Mesenchymal stem cell (in vitro differentiated cells and primary cell): ENCODE measurements around the gene DEFB132.

Source experiments
- DNase-seq: peaks from one replicate; pipeline ENCODE4 v3.0.0-alpha.2; 2013
- H2AFZ ChIP-seq: one replicate; pipeline ENCODE4 v1.6.1; 2013; ENCODE audit warnings: low read depth, mild to moderate bottlenecking, control low read depth, inconsistent platforms, low read length, moderate library complexity
- H2AK5ac ChIP-seq: 2 replicates; pipeline ENCODE4 v1.6.1; 2013; ENCODE audit warnings: low read length, moderate library complexity, mild to moderate bottlenecking, inconsistent platforms; ENCODE audit not compliant: severe bottlenecking
- H2BK120ac ChIP-seq: one replicate; pipeline ENCODE4 v1.6.1; 2013; ENCODE audit warnings: low read depth, mild to moderate bottlenecking, inconsistent platforms, low read length, moderate library complexity
- H2BK12ac ChIP-seq, 2 experiments: one replicate each; pipeline ENCODE4 v1.6.1; 2013; ENCODE audit warnings: inconsistent platforms in 2 of 2, low read length in 2 of 2, mild to moderate bottlenecking in 2 of 2, moderate library complexity in 2 of 2, control low read depth in 1 of 2
- H2BK15ac ChIP-seq: one replicate; pipeline ENCODE4 v1.6.1; 2013; ENCODE audit warnings: mild to moderate bottlenecking, low read depth, inconsistent platforms; ENCODE audit not compliant: poor library complexity, severe bottlenecking
- H2BK5ac ChIP-seq: 2 replicates; pipeline ENCODE4 v1.6.1; 2013; ENCODE audit warnings: low read depth, mild to moderate bottlenecking, low read length, control low read depth, inconsistent platforms; ENCODE audit not compliant: poor library complexity, severe bottlenecking
- H3K14ac ChIP-seq, 2 experiments: one replicate each; pipeline ENCODE4 v1.6.1; 2013; ENCODE audit warnings: inconsistent platforms in 2 of 2, low read length in 2 of 2, control low read depth in 1 of 2, mild to moderate bottlenecking in 1 of 2, moderate library complexity in 1 of 2
- H3K18ac ChIP-seq, 2 experiments: one replicate each; pipeline ENCODE4 v1.6.1; 2013; ENCODE audit warnings: inconsistent platforms in 2 of 2, low read length in 2 of 2, control low read depth in 1 of 2, low read depth in 1 of 2, mild to moderate bottlenecking in 1 of 2
- H3K23ac ChIP-seq, 2 experiments: one replicate each; pipeline ENCODE4 v1.6.1; 2013; ENCODE audit warnings: inconsistent platforms in 2 of 2, low read length in 2 of 2, mild to moderate bottlenecking in 2 of 2, moderate library complexity in 2 of 2, control low read depth in 1 of 2
- H3K27ac ChIP-seq: 2 replicates; pipeline ENCODE4 v1.5.1; 2013; ENCODE audit warnings: mild to moderate bottlenecking, moderate library complexity, low read length, control low read depth, inconsistent platforms; ENCODE audit not compliant: poor library complexity, severe bottlenecking
- H3K27me3 ChIP-seq, 2 experiments: 2 replicates each; pipeline versions ENCODE4 v1.6.1 to v1.7.0; 2013; ENCODE audit warnings: low read length in 2 of 2, mild to moderate bottlenecking in 2 of 2, moderate library complexity in 2 of 2, control low read depth in 1 of 2, inconsistent platforms in 1 of 2; ENCODE audit not compliant: control insufficient read depth in 1 of 2, insufficient read depth in 1 of 2
- H3K36me3 ChIP-seq, 2 experiments: 2 replicates each; pipeline versions ENCODE4 v1.6.1 to v1.7.0; 2013; ENCODE audit warnings: low read length in 2 of 2, control low read depth in 1 of 2, inconsistent platforms in 1 of 2, low read depth in 1 of 2, mild to moderate bottlenecking in 1 of 2; ENCODE audit not compliant: insufficient read depth in 2 of 2, control insufficient read depth in 1 of 2
- H3K4ac ChIP-seq, 2 experiments: one replicate each; pipeline ENCODE4 v1.6.1; 2013; ENCODE audit warnings: inconsistent platforms in 2 of 2, low read length in 2 of 2, mild to moderate bottlenecking in 2 of 2, moderate library complexity in 2 of 2, control low read depth in 1 of 2, low read depth in 1 of 2
- H3K4me1 ChIP-seq: 2 replicates; pipeline ENCODE4 v1.6.1; 2013; ENCODE audit warnings: low read depth, low read length, control low read depth; ENCODE audit not compliant: control insufficient read depth, insufficient read depth
- H3K4me2 ChIP-seq: 2 replicates; pipeline ENCODE4 v1.6.1; 2013; ENCODE audit warnings: low read length, mild to moderate bottlenecking, inconsistent platforms; ENCODE audit not compliant: poor library complexity, severe bottlenecking
- H3K4me3 ChIP-seq, 2 experiments: 2 replicates each; pipeline versions ENCODE4 v1.5.1 to v1.7.0; 2013; ENCODE audit warnings: low read length in 2 of 2, mild to moderate bottlenecking in 2 of 2, control low read depth in 1 of 2, low read depth in 1 of 2; ENCODE audit not compliant: insufficient read depth in 1 of 2
- H3K79me1 ChIP-seq: replicated peaks from 2 replicates; pipeline ENCODE4 v1.6.1; 2013; ENCODE audit warnings: mild to moderate bottlenecking, control low read depth, low read length, inconsistent platforms; ENCODE audit not compliant: poor library complexity, severe bottlenecking
- H3K9ac ChIP-seq: 2 replicates; pipeline ENCODE4 v1.7.0; 2013; ENCODE audit warnings: mild to moderate bottlenecking, low read length, moderate library complexity
- H3K9me3 ChIP-seq: 2 replicates; pipeline ENCODE4 v1.7.0; 2013; ENCODE audit warnings: mild to moderate bottlenecking, low read length; ENCODE audit not compliant: control insufficient read depth
- H4K8ac ChIP-seq: one replicate; pipeline ENCODE4 v1.6.1; 2013; ENCODE audit warnings: inconsistent platforms, mild to moderate bottlenecking, low read length, moderate library complexity
- H4K91ac ChIP-seq: one replicate; pipeline ENCODE4 v1.6.1; 2013; ENCODE audit warnings: mild to moderate bottlenecking, low read length, inconsistent platforms
- WGBS: methylation state at CpG from one replicate; pipeline ENCODE4 v1.1.7; 2013; ENCODE audit warnings: mixed read lengths; 5-methylcytosine and 5-hydroxymethylcytosine counted together

The DEFB132 gene

GRCh38 chr20:275791-276190 is 18.3 kb downstream of the DEFB132 start:
- Histone ChIP-seq H3K9me3 (no peaks in the 10 kb centered on the region), H3K23ac (no peak overlapping the region), H3K27me3 (no peaks in the 10 kb centered on the region), H2BK12ac (no peak overlapping the region), H2BK5ac (no peak overlapping the region), H4K91ac (no peak overlapping the region), H3K9ac (no peak overlapping the region), H2AFZ (no peak overlapping the region), H3K79me1 (peaks cover 1% of the 10 kb centered on the region), H2AK5ac (no peak overlapping the region), H2BK15ac (no peak overlapping the region), H3K27ac (no peak overlapping the region), H3K4ac (no peak overlapping the region), H2BK120ac (no peak overlapping the region), H3K4me2 (no peak overlapping the region), H3K18ac (no peak overlapping the region), H3K4me3 (no peak overlapping the region), H3K36me3 (peaks cover 15 to 49% of the 10 kb centered on the region in 2 experiments), H3K4me1 (peaks cover 2% of the 10 kb centered on the region), H3K14ac (no peak overlapping the region), H4K8ac (no peak overlapping the region)
- no peak for DNase-seq
- WGBS, result 98% methylated on average over 7 of the region's 7 CpGs

DNA sequence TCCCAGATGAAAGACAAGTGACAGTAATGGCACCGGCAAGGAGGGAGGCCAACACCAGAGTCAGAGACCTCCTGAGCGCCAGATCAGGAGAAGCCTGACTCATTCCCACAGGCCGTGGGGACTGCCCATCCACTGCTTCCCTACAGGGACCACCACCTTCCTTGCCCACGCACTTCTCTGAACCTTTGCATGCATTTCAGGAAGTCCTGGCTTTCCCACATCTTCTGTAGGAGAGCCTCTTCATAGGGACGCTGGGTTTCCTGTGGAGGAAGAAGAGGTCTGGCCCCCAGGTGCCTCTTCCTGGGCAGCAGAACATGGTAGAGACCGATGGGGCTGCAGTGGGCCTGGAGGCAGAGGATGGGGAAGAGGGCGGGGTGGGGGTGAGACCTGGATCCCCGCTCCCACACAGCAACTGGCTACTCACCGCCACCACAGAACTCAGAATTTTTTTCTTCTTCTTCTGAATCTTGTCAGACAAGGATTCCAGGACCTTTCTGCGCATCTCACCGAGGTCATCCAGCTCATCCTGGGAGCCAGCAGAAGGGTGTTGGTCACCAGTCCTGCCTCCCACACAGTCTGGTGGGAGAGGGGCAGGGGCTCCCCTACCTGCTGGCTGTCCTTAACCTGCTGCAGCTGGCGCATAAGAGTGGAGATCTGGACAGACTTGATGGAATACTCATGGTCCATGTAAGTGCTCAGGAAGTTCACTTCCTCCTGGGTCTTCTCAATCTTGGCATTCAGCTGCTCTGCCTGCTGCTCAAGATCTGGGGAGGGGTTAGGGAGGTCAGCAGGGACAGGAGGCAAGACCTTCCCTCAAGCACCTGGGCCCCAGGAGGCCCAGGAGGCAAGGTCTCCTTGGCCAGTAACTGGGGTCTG is 19.3 kb downstream of the DEFB132 start:
- peaks cover 1% of the 10 kb centered on the region for H3K79me1 ChIP-seq
- no peaks in the 10 kb centered on the region for H3K4me1 ChIP-seq
- no peak overlapping the region for H3K14ac ChIP-seq
- no peak overlapping the region for H2BK120ac ChIP-seq
- WGBS, result 94% methylated on average over 12 of the region's 12 CpGs
- no peaks in the 10 kb centered on the region for H3K27me3 ChIP-seq
- no peak overlapping the region for H3K27ac ChIP-seq
- H3K4ac ChIP-seq, result no peak overlapping the region
- H3K23ac ChIP-seq, result no peak overlapping the region
- H4K91ac ChIP-seq, result no peak overlapping the region
- peaks cover 15 to 57% of the 10 kb centered on the region in 2 experiments for H3K36me3 ChIP-seq
- H2BK15ac ChIP-seq, result no peak overlapping the region
- no peak for DNase-seq
- no peak overlapping the region for H3K4me2 ChIP-seq
- no peaks in the 10 kb centered on the region for H3K9me3 ChIP-seq
- no peak overlapping the region for H2AFZ ChIP-seq
- H2BK12ac ChIP-seq, result no peak overlapping the region
- H2AK5ac ChIP-seq, result no peak overlapping the region
- H3K9ac ChIP-seq, result no peak overlapping the region
- H3K4me3 ChIP-seq, result no peak overlapping the region
- no peak overlapping the region for H2BK5ac ChIP-seq
- H3K18ac ChIP-seq, result no peak overlapping the region
- H4K8ac ChIP-seq, result no peak overlapping the region

- no peak overlapping the region for H3K4ac ChIP-seq
- no peak overlapping the region for H4K8ac ChIP-seq
- no peak overlapping the region for H2BK15ac ChIP-seq
- no peak overlapping the region for H3K27ac ChIP-seq
- no peak overlapping the region for H4K91ac ChIP-seq
- no peak overlapping the region for H3K18ac ChIP-seq
- H3K9ac ChIP-seq, result no peak overlapping the region
- 83% methylated on average over 2 of the region's 3 CpGs for WGBS
- no peaks in the 10 kb centered on the region for H3K27me3 ChIP-seq
- no peak overlapping the region for H2BK120ac ChIP-seq
- no peak overlapping the region for H3K4me2 ChIP-seq
- H2AK5ac ChIP-seq, result no peak overlapping the region
- H3K14ac ChIP-seq, result no peak overlapping the region
- no peaks in the 10 kb centered on the region for H3K9me3 ChIP-seq
- H2AFZ ChIP-seq, result no peak overlapping the region
- no peak overlapping the region for H3K4me3 ChIP-seq
- no peak overlapping the region for H2BK5ac ChIP-seq
- H3K4me1 ChIP-seq, result no peaks in the 10 kb centered on the region
- no peak overlapping the region for H2BK12ac ChIP-seq
- H3K23ac ChIP-seq, result no peak overlapping the region
- H3K79me1 ChIP-seq, result peaks cover 1% of the 10 kb centered on the region
- DNase-seq, result no peak
- H3K36me3 ChIP-seq, result peaks cover 19 to 57% of the 10 kb centered on the region in 2 experiments
These were observed 19.9 kb downstream of the DEFB132 start for GRCh38 chr20:277496-277781.

DNA sequence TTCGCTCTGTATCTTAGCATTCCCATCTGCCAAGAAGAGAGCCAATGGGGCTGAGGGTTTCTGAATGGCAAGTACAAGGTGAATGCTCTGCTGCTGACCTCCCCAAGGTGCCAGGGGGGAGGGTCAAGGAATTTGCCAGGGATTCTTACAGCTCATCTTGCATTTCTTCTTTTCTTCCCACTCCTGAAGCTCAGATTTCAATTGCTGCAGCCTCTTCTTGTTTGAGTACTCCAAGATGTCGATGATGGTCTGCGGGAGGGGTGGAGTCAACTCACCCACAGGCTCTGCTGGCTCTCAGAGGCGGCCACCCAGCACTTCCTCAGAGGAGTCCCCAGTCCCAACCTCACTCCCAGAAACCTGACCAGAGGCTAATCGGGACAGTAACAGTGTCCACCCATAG is 20.7 kb downstream of the DEFB132 start:
- H3K4me1 ChIP-seq, result no peaks in the 10 kb centered on the region
- WGBS, result 95% methylated on average over 5 of the region's 5 CpGs
- no peak overlapping the region for H2AFZ ChIP-seq
- H3K79me1 ChIP-seq, result peaks cover 1% of the 10 kb centered on the region
- no peak overlapping the region for H2BK5ac ChIP-seq
- H3K23ac ChIP-seq, result no peak overlapping the region
- H3K27ac ChIP-seq, result no peak overlapping the region
- H4K91ac ChIP-seq, result no peak overlapping the region
- no peak overlapping the region for H4K8ac ChIP-seq
- no peak overlapping the region for H2BK15ac ChIP-seq
- H3K4me3 ChIP-seq, result no peak overlapping the region
- H3K14ac ChIP-seq, result no peak overlapping the region
- no peak overlapping the region for H2BK120ac ChIP-seq
- DNase-seq, result no peak
- peaks cover 19 to 57% of the 10 kb centered on the region in 2 experiments for H3K36me3 ChIP-seq
- no peak overlapping the region for H3K4ac ChIP-seq
- no peaks in the 10 kb centered on the region for H3K27me3 ChIP-seq
- no peak overlapping the region for H3K4me2 ChIP-seq
- H2AK5ac ChIP-seq, result no peak overlapping the region
- H3K9me3 ChIP-seq, result no peaks in the 10 kb centered on the region
- H3K9ac ChIP-seq, result no peak overlapping the region
- H2BK12ac ChIP-seq, result no peak overlapping the region
- H3K18ac ChIP-seq, result no peak overlapping the region
